Measurements from ENCODE around the gene STX7. TPM values are rescaled to one million over a fixed set of nuclear protein-coding genes. Genes with fewer than 3 reads are reported as not detected.

STX7 gene
- total and polyA plus RNA-seq, 8 donors, result 46.1 to 69.7 (median 58.7) TPM

GRCh38 chr6:132499757-132500156 lies 13.2 kb downstream of the STX7 start:
- TF ChIP-seq CTCF (IDR thresholded peaks at IDR 0.05), result no peak
- Histone ChIP-seq H3K4me3 (no peak overlapping the region), H3K36me3 (peaks cover 0 to 64% of the 10 kb centered on the region in 2 donors), H3K27me3 (no peaks in the 10 kb centered on the region), H3K4me1 (peaks cover 5 to 76% of the 10 kb centered on the region in 2 donors), H3K27ac (peak overlapping the region in 1 of 2 donors; percentile 63), H3K9me3 (no peaks in the 10 kb centered on the region)
- no peak for DNase-seq
- intact Hi-C loops (cut with DNase I), result no loop called here
- peak; percentile 65 for ATAC-seq

- Histone ChIP-seq H3K4me3 (no peak overlapping the region), H3K27ac (peak overlapping the region in 1 of 2 donors; percentile 63), H3K36me3 (peaks cover 0 to 68% of the 10 kb centered on the region in 2 donors), H3K4me1 (peaks cover 5 to 65% of the 10 kb centered on the region in 2 donors), H3K9me3 (no peaks in the 10 kb centered on the region), H3K27me3 (no peaks in the 10 kb centered on the region)
- no peak for ATAC-seq
- no peak for DNase-seq
- TF ChIP-seq CTCF (IDR thresholded peaks at IDR 0.05), result no peak
- intact Hi-C loops (cut with DNase I), result no loop called here
These were observed 14.3 kb downstream of the STX7 start for GRCh38 chr6:132498638-132499037.

GRCh38 chr6:132496519-132497180 lies 16.3 kb downstream of the STX7 start:
- peaks cover 5 to 69% of the 10 kb centered on the region in 2 donors for H3K4me1 ChIP-seq
- intact Hi-C loops (cut with DNase I), result no loop called here

GRCh38 chr6:132495604-132496079 lies 17.3 kb downstream of the STX7 start:
- no peak for TF ChIP-seq CTCF (IDR thresholded peaks at IDR 0.05)
- Histone ChIP-seq H3K4me3 (no peak overlapping the region), H3K27ac (no peak overlapping the region), H3K27me3 (no peaks in the 10 kb centered on the region), H3K9me3 (no peaks in the 10 kb centered on the region), H3K36me3 (peaks cover 0 to 38% of the 10 kb centered on the region in 2 donors), H3K4me1 (peaks cover 5 to 71% of the 10 kb centered on the region in 2 donors)
- intact Hi-C loops (cut with DNase I), result no loop called here
- DNase-seq, result no peak
- ATAC-seq, result no peak

More at GRCh38 chr6:132496519-132497180, 16.3 kb downstream of the STX7 start:
- ATAC-seq, result no peak
- Histone ChIP-seq H3K27ac (no peak overlapping the region), H3K4me3 (no peak overlapping the region), H3K9me3 (no peaks in the 10 kb centered on the region), H3K27me3 (no peaks in the 10 kb centered on the region), H3K36me3 (peaks cover 0 to 48% of the 10 kb centered on the region in 2 donors)
- no peak for DNase-seq
- TF ChIP-seq CTCF (IDR thresholded peaks at IDR 0.05), result no peak

GRCh38 chr6:132494954-132495353 lies 18.0 kb downstream of the STX7 start:
- TF ChIP-seq CTCF (IDR thresholded peaks at IDR 0.05), result no peak

More at GRCh38 chr6:132494954-132495353, 18.0 kb downstream of the STX7 start:
- Histone ChIP-seq H3K27me3 (no peaks in the 10 kb centered on the region), H3K4me3 (no peak overlapping the region), H3K27ac (no peak overlapping the region), H3K9me3 (no peaks in the 10 kb centered on the region), H3K4me1 (peaks cover 0 to 71% of the 10 kb centered on the region in 2 donors), H3K36me3 (peaks cover 0 to 31% of the 10 kb centered on the region in 2 donors)
- DNase-seq, result no peak
- intact Hi-C loops (cut with DNase I), result no loop called here
- no peak for ATAC-seq

Data from left lung (tissue), 10 donors.